DOHH2 (cell line): ENCODE measurements around the gene OGFOD3.

Experiments used
- EZH2phosphoT487 ChIP-seq: fragments of 200-600 bp; sonication (generic); IDR thresholded peaks from 2 replicates; pipeline ENCODE4 v1.6.1; 2017; ENCODE audit warnings: borderline replicate concordance, mild to moderate bottlenecking, antibody characterized with exemption, low read length, moderate library complexity, mixed read lengths
- TF ChIP-seq, protein P1 (sequence below): fragments of 200-600 bp; sonication (generic); IDR thresholded peaks from one replicate; pipeline ENCODE4 v1.5.1; 2014; ENCODE audit warnings: antibody characterized with exemption, mild to moderate bottlenecking, low read depth, low read length; ENCODE audit not compliant: poor library complexity, severe bottlenecking

DNA sequence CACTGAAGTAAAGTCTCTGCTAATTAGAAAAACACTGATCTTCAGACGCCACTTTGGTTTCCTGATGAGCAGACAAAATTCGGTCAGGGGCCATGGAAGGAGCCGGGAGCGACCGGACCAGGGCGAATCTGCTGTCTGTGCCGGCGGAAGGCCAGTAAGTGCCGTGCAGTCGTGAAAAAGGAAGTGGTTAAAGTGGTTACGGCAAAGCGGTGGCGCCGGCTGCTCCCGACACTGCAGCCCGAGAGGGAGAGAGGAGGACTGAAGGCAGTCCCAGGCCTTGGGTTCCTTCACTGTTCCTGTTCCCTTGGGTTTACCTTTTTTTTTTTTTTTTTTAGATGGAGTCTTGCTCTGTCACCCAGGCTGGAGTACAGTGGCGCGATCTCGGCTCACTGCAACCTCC lies 17.6 kb downstream of the OGFOD3 start:
- TF ChIP-seq, protein P1, sequence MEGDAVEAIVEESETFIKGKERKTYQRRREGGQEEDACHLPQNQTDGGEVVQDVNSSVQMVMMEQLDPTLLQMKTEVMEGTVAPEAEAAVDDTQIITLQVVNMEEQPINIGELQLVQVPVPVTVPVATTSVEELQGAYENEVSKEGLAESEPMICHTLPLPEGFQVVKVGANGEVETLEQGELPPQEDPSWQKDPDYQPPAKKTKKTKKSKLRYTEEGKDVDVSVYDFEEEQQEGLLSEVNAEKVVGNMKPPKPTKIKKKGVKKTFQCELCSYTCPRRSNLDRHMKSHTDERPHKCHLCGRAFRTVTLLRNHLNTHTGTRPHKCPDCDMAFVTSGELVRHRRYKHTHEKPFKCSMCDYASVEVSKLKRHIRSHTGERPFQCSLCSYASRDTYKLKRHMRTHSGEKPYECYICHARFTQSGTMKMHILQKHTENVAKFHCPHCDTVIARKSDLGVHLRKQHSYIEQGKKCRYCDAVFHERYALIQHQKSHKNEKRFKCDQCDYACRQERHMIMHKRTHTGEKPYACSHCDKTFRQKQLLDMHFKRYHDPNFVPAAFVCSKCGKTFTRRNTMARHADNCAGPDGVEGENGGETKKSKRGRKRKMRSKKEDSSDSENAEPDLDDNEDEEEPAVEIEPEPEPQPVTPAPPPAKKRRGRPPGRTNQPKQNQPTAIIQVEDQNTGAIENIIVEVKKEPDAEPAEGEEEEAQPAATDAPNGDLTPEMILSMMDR, result no peak
- no peak for TF ChIP-seq EZH2phosphoT487
